ENCODE measurements around the gene ATF7IP2.

The ATF7IP2 gene

GRCh38 chr16:10519297-10519696, 133.4 kb downstream of the ATF7IP2 start:
- no peak overlapping the region for H3K27ac ChIP-seq (ENCODE audit: low read depth, low read length)
- H3K36me3 ChIP-seq (ENCODE audit: insufficient read depth, low read length): peaks cover 6% of the 10 kb centered on the region
- no peaks in the 10 kb centered on the region for H3K9me3 ChIP-seq (ENCODE audit: low read length)
- peaks cover 4% of the 10 kb centered on the region for H3K4me1 ChIP-seq (ENCODE audit: insufficient read depth, low read length)
- no peak overlapping the region for H3K9ac ChIP-seq (ENCODE audit: low read length)
- H3K4me3 ChIP-seq (ENCODE audit: low read depth in 1 of 2, low read length in 2 of 2): no peak overlapping the region
- no peaks in the 10 kb centered on the region for H3K27me3 ChIP-seq (ENCODE audit: control insufficient read depth in 1 of 2, insufficient read depth in 2 of 2, low read length in 2 of 2)

GRCh38 chr16:10519929-10520868, 134.3 kb downstream of the ATF7IP2 start:
- Histone ChIP-seq H3K27ac (ENCODE audit: low read depth, low read length) (no peak overlapping the region), H3K27me3 (ENCODE audit: control insufficient read depth in 1 of 2, insufficient read depth in 2 of 2, low read length in 2 of 2) (no peaks in the 10 kb centered on the region), H3K9me3 (ENCODE audit: low read length) (no peaks in the 10 kb centered on the region), H3K9ac (ENCODE audit: low read length) (no peak overlapping the region), H3K4me3 (ENCODE audit: low read depth in 1 of 2, low read length in 2 of 2) (no peak overlapping the region), H3K4me1 (ENCODE audit: insufficient read depth, low read length) (no peaks in the 10 kb centered on the region), H3K36me3 (ENCODE audit: insufficient read depth, low read length) (peaks cover 6% of the 10 kb centered on the region)

- H3K27ac ChIP-seq (ENCODE audit: low read depth, low read length): no peak overlapping the region
Observed at GRCh38 chr16:10520869-10521578, 135.2 kb downstream of the ATF7IP2 start.

GRCh38 chr16:10521681-10522274, 135.9 kb downstream of the ATF7IP2 start:
- H3K9ac ChIP-seq (ENCODE audit: low read length): no peak overlapping the region
- no peaks in the 10 kb centered on the region for H3K4me1 ChIP-seq (ENCODE audit: insufficient read depth, low read length)
- no peak overlapping the region for H3K27ac ChIP-seq (ENCODE audit: low read depth, low read length)
- peaks cover 12% of the 10 kb centered on the region for H3K36me3 ChIP-seq (ENCODE audit: insufficient read depth, low read length)
- H3K27me3 ChIP-seq (ENCODE audit: control insufficient read depth in 1 of 2, insufficient read depth in 2 of 2, low read length in 2 of 2): no peaks in the 10 kb centered on the region
- no peak overlapping the region for H3K4me3 ChIP-seq (ENCODE audit: low read depth in 1 of 2, low read length in 2 of 2)
- no peaks in the 10 kb centered on the region for H3K9me3 ChIP-seq (ENCODE audit: low read length)

More at GRCh38 chr16:10520869-10521578, 135.2 kb downstream of the ATF7IP2 start:
- Histone ChIP-seq H3K9ac (ENCODE audit: low read length) (no peak overlapping the region), H3K9me3 (ENCODE audit: low read length) (no peaks in the 10 kb centered on the region), H3K4me3 (ENCODE audit: low read depth in 1 of 2, low read length in 2 of 2) (no peak overlapping the region), H3K27me3 (ENCODE audit: control insufficient read depth in 1 of 2, insufficient read depth in 2 of 2, low read length in 2 of 2) (no peaks in the 10 kb centered on the region), H3K4me1 (ENCODE audit: insufficient read depth, low read length) (no peaks in the 10 kb centered on the region), H3K36me3 (ENCODE audit: insufficient read depth, low read length) (peaks cover 6% of the 10 kb centered on the region)

- Histone ChIP-seq H3K9me3 (ENCODE audit: low read length) (no peaks in the 10 kb centered on the region), H3K4me3 (ENCODE audit: low read depth in 1 of 2, low read length in 2 of 2) (no peak overlapping the region), H3K4me1 (ENCODE audit: insufficient read depth, low read length) (no peaks in the 10 kb centered on the region), H3K27me3 (ENCODE audit: control insufficient read depth in 1 of 2, insufficient read depth in 2 of 2, low read length in 2 of 2) (no peaks in the 10 kb centered on the region), H3K9ac (ENCODE audit: low read length) (no peak overlapping the region), H3K27ac (ENCODE audit: low read depth, low read length) (no peak overlapping the region), H3K36me3 (ENCODE audit: insufficient read depth, low read length) (peaks cover 20% of the 10 kb centered on the region)
Observed at GRCh38 chr16:10522966-10523365, 137.1 kb downstream of the ATF7IP2 start.

GRCh38 chr16:10525214-10525825, 139.5 kb downstream of the ATF7IP2 start:
- H3K9me3 ChIP-seq (ENCODE audit: low read length): no peaks in the 10 kb centered on the region
- H3K27ac ChIP-seq (ENCODE audit: low read depth, low read length): no peak overlapping the region
- H3K4me3 ChIP-seq (ENCODE audit: low read depth in 1 of 2, low read length in 2 of 2): no peak overlapping the region
- no peak overlapping the region for H3K9ac ChIP-seq (ENCODE audit: low read length)
- H3K36me3 ChIP-seq (ENCODE audit: insufficient read depth, low read length): peaks cover 24% of the 10 kb centered on the region
- no peaks in the 10 kb centered on the region for H3K4me1 ChIP-seq (ENCODE audit: insufficient read depth, low read length)
- H3K27me3 ChIP-seq (ENCODE audit: control insufficient read depth in 1 of 2, insufficient read depth in 2 of 2, low read length in 2 of 2): no peaks in the 10 kb centered on the region

GRCh38 chr16:10526962-10527361, 141.1 kb downstream of the ATF7IP2 start:
- H3K27ac ChIP-seq (ENCODE audit: low read depth, low read length): no peak overlapping the region
- H3K27me3 ChIP-seq (ENCODE audit: control insufficient read depth in 1 of 2, insufficient read depth in 2 of 2, low read length in 2 of 2): no peaks in the 10 kb centered on the region
- H3K4me1 ChIP-seq (ENCODE audit: insufficient read depth, low read length): no peaks in the 10 kb centered on the region
- H3K36me3 ChIP-seq (ENCODE audit: insufficient read depth, low read length): peaks cover 27% of the 10 kb centered on the region
- H3K4me3 ChIP-seq (ENCODE audit: low read depth in 1 of 2, low read length in 2 of 2): no peak overlapping the region
- H3K9ac ChIP-seq (ENCODE audit: low read length): no peak overlapping the region
- H3K9me3 ChIP-seq (ENCODE audit: low read length): no peaks in the 10 kb centered on the region

- H3K27me3 ChIP-seq (ENCODE audit: control insufficient read depth in 1 of 2, insufficient read depth in 2 of 2, low read length in 2 of 2): no peaks in the 10 kb centered on the region
- no peak overlapping the region for H3K4me3 ChIP-seq (ENCODE audit: low read depth in 1 of 2, low read length in 2 of 2)
- H3K27ac ChIP-seq (ENCODE audit: low read depth, low read length): no peak overlapping the region
- H3K4me1 ChIP-seq (ENCODE audit: insufficient read depth, low read length): no peaks in the 10 kb centered on the region
- peaks cover 34% of the 10 kb centered on the region for H3K36me3 ChIP-seq (ENCODE audit: insufficient read depth, low read length)
- no peak overlapping the region for H3K9ac ChIP-seq (ENCODE audit: low read length)
- H3K9me3 ChIP-seq (ENCODE audit: low read length): no peaks in the 10 kb centered on the region
Observed at GRCh38 chr16:10528635-10529034, 142.8 kb downstream of the ATF7IP2 start.

GRCh38 chr16:10529895-10530669, 144.2 kb downstream of the ATF7IP2 start:
- H3K27ac ChIP-seq (ENCODE audit: low read depth, low read length): no peak overlapping the region
- H3K9ac ChIP-seq (ENCODE audit: low read length): no peak overlapping the region
- H3K27me3 ChIP-seq (ENCODE audit: control insufficient read depth in 1 of 2, insufficient read depth in 2 of 2, low read length in 2 of 2): no peaks in the 10 kb centered on the region
- no peaks in the 10 kb centered on the region for H3K4me1 ChIP-seq (ENCODE audit: insufficient read depth, low read length)
- H3K36me3 ChIP-seq (ENCODE audit: insufficient read depth, low read length): peaks cover 37% of the 10 kb centered on the region
- H3K4me3 ChIP-seq (ENCODE audit: low read depth in 1 of 2, low read length in 2 of 2): no peak overlapping the region
- no peaks in the 10 kb centered on the region for H3K9me3 ChIP-seq (ENCODE audit: low read length)

GRCh38 chr16:10530685-10531084, 144.8 kb downstream of the ATF7IP2 start:
- no peaks in the 10 kb centered on the region for H3K27me3 ChIP-seq (ENCODE audit: control insufficient read depth in 1 of 2, insufficient read depth in 2 of 2, low read length in 2 of 2)
- H3K27ac ChIP-seq (ENCODE audit: low read depth, low read length): no peak overlapping the region
- H3K4me1 ChIP-seq (ENCODE audit: insufficient read depth, low read length): no peaks in the 10 kb centered on the region
- peaks cover 41% of the 10 kb centered on the region for H3K36me3 ChIP-seq (ENCODE audit: insufficient read depth, low read length)
- no peak overlapping the region for H3K9ac ChIP-seq (ENCODE audit: low read length)
- H3K4me3 ChIP-seq (ENCODE audit: low read depth in 1 of 2, low read length in 2 of 2): no peak overlapping the region
- H3K9me3 ChIP-seq (ENCODE audit: low read length): no peaks in the 10 kb centered on the region
